Activated CD8-positive, alpha-beta memory T cell treated with anti-CD3 and anti-CD28 coated beads for 48 hours (primary cell): ENCODE data around the gene COL24A1.
"Not testable (repeated sequence)": the region's sequence is repeated elsewhere in the genome, so short reads cannot be mapped to it uniquely, and the experiment has no call there.

Source experiments
- DNase-seq, 3 experiments: peaks; one replicate each; pipeline ENCODE4 v3.0.0-alpha.2; 2020; ENCODE audit warnings: low read depth in 2 of 3, low spot score in 2 of 3

Gene COL24A1

GRCh38 chr1:85900921-85901320 is 255.7 kb downstream of the COL24A1 start:
- no peak for DNase-seq

GRCh38 chr1:85898861-85899260 is 257.7 kb downstream of the COL24A1 start:
- no peak for DNase-seq

DNA sequence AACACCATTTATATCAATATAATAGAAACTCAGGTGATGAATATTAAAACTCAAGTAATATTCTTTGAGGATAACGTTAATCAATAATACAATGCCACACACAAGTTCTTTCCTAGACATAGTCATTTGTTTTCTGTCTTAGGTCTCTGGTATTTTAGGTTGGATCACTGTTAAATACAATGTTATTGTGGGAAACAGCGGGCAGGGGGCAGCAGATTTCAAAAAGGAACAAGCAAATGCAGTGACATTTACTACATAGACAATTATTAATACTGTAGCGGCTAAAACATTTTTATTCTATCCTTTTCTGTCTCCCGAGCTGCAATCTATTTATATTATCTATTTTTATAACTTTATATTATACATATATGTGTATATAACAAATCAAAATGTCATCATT is 261.9 kb downstream of the COL24A1 start:
- no peak for DNase-seq

- no peak for DNase-seq
These were observed 264.2 kb downstream of the COL24A1 start for GRCh38 chr1:85892366-85892765.

- DNase-seq = no peak
These were observed 266.7 kb downstream of the COL24A1 start for GRCh38 chr1:85889870-85890269.

DNA sequence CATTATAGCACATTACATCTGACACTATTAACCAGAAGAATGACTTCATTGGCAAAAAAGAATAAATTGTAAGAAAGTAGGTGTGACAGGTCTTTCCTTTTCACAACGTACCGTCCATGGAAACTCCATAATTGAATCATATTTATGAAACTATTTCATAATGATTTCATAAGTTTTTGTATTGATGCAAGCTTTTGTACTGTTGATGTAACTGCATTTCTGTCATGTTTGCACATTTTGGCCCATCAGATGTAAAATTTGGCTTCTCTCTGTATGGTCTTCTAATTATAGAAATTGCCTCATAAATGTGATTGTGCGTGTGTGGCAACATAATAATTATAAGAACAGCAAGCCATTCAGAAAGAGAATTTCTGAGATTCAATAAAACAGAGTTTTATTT is 267.7 kb downstream of the COL24A1 start:
- no peak for DNase-seq

- no peak for DNase-seq
These were observed 272.1 kb downstream of the COL24A1 start for GRCh38 chr1:85884372-85885035.

GRCh38 chr1:85867189-85867588 is 289.4 kb downstream of the COL24A1 start:
- no peak for DNase-seq

GRCh38 chr1:85865213-85865612 is 291.4 kb downstream of the COL24A1 start:
- no peak for DNase-seq

GRCh38 chr1:85864727-85865126 is 291.8 kb downstream of the COL24A1 start:
- no peak for DNase-seq

DNA sequence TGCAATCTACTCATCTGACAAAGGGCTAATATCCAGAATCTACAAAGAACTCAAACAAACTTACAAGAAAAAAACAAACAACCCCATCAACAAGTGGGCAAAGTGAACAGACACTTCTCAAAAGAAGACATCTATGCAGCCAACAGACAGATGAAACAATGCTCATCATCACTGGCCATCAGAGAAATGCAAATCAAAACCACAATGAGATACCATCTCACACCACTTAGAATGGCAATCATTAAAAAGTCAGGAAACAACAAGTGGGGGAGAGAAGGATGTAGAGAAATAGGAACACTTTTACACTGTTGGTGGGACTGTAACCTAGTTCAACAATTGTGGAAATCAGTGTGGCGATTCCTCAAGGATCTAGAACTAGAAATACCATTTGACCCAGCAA is 292.9 kb downstream of the COL24A1 start:
- DNase-seq = not testable (repeated sequence)

DNA sequence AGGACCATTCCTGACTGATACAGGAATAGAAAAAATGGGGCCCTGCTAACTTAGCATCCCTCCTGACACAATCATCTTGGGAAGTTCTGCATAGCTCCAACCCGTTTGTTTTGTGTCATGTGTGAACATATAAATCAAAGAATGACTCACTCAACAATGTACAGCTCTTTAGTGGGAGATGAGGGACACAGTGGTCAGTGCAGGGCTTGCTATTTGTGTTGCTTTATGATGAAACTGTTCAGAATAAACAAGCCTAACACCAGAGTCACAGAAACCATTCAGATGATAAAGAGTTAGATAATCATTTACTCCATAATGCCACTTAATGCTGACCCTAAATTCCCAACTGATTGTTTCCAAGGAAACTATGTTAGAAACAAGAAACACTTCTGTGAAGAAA is 294.1 kb downstream of the COL24A1 start:
- DNase-seq = no peak

DNA sequence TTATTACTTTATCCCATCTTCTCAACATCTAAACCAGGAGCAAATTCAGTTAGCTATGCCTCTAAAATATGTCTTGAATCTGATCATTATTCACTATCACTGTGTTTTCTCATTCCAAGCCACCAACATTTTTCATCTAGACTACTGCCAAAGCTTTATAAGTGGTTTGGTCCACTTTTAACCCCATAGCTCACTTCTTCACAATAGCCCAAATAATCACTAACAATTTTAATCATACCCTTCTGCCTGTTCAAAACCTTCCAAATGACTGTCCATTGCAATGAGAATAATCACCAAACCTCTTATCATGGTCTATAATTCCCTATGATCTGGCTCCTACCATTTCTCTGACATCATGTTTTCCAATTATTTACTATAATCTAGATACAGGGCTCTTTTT is 298.6 kb downstream of the COL24A1 start:
- DNase-seq = no peak

- no peak for DNase-seq
These were observed 306.3 kb downstream of the COL24A1 start for GRCh38 chr1:85850238-85850637.

- no peak for DNase-seq
These were observed 306.9 kb downstream of the COL24A1 start for GRCh38 chr1:85849660-85850059.

GRCh38 chr1:85847356-85847755 is 309.2 kb downstream of the COL24A1 start:
- no peak for DNase-seq

DNA sequence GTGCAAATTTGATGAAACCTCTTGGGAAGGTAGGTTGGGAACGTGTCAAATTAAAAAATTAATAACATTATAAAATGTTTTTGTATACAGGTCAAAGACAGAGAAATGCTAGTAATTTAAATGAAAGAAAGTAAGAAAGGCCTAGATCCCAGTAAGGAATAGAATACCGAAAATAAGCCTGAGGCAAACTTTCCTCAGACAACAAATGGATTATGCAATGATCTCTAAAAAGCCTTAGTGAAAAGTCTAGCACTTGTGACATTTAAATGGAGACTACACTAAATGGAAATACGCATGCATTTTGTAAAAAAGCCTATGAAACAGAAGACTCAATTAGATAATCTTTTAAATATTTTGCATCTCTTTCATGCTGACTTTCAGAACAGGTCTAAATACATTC is 309.9 kb downstream of the COL24A1 start:
- DNase-seq = no peak

DNA sequence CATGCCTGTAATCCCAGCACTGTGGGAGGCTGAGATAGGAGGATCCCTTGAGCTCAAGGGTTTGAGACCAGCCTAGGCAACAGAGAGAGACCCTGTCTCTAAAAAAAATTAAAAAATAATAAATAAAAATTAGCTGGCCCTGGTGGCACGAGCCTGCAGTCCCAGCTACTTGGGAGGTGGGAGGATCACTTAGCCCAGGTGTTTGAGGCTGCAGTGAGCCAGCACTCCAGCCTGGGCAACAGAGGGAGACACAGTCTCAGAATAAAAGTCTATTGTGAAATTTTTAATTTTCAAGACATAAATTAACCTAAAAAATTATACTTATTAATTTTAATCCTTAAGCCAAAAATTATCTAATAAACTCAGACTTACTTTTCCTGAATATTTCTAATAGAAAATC is 317.1 kb downstream of the COL24A1 start:
- DNase-seq = no peak

- DNase-seq = no peak
These were observed 318.3 kb downstream of the COL24A1 start for GRCh38 chr1:85838238-85838637.

- no peak for DNase-seq
These were observed 319.8 kb downstream of the COL24A1 start for GRCh38 chr1:85836736-85837135.

GRCh38 chr1:85833165-85833564 is 323.4 kb downstream of the COL24A1 start:
- not testable (repeated sequence) for DNase-seq

GRCh38 chr1:85830837-85831236 is 325.7 kb downstream of the COL24A1 start:
- DNase-seq = no peak

- no peak for DNase-seq
These were observed 332.3 kb downstream of the COL24A1 start for GRCh38 chr1:85824066-85824840.
